Type B pancreatic cell (in vitro differentiated cells): Measurements from ENCODE around the gene CAPRIN1. TPM values are rescaled to one million over a fixed set of nuclear protein-coding genes. Genes with fewer than 3 reads are reported as not detected.

ENCODE experiments used
- DNase-seq: peaks from one replicate; pipeline ENCODE4 v3.0.0; 2021; ENCODE audit warnings: mixed read lengths; ENCODE audit not compliant: unreplicated experiment; ENCODE audit errors: extremely low spot score
- H3K27ac Mint-ChIP-seq: 2 replicates; pipeline ENCODE4 v1.8.0; 2021; ENCODE audit warnings: mild to moderate bottlenecking, mixed read lengths
- H3K27me3 Mint-ChIP-seq: 2 replicates; pipeline ENCODE4 v1.8.0; 2021; ENCODE audit warnings: mixed read lengths
- H3K36me3 Mint-ChIP-seq: 2 replicates; pipeline ENCODE4 v1.8.0; 2021; ENCODE audit warnings: mixed read lengths
- H3K4me1 Mint-ChIP-seq: one replicate; pipeline ENCODE4 v1.8.0; 2021; ENCODE audit warnings: mixed read lengths; ENCODE audit not compliant: unreplicated experiment
- H3K4me3 Mint-ChIP-seq: 2 replicates; pipeline ENCODE4 v1.8.0; 2021; ENCODE audit warnings: mild to moderate bottlenecking, mixed read lengths
- H3K9me3 Mint-ChIP-seq: 2 replicates; pipeline ENCODE4 v1.8.0; 2021; ENCODE audit warnings: mixed read lengths
- total RNA-seq: library from RNA; stranded (reverse); gene quantifications from 2 replicates; pipeline ENCODE4 v1.2.1, GENCODE V29; 2021; ENCODE audit warnings: low replicate concordance
- TF ChIP-seq, protein P1 (sequence below): fragments of 200-600 bp; sonication (generic); conservative IDR thresholded peaks from 2 replicates; pipeline ENCODE4 v1.5.0; 2021; ENCODE audit warnings: antibody characterized with exemption, mild to moderate bottlenecking

Gene CAPRIN1
- total RNA-seq, 1 donor from 2014 or later, result 277 TPM

DNA sequence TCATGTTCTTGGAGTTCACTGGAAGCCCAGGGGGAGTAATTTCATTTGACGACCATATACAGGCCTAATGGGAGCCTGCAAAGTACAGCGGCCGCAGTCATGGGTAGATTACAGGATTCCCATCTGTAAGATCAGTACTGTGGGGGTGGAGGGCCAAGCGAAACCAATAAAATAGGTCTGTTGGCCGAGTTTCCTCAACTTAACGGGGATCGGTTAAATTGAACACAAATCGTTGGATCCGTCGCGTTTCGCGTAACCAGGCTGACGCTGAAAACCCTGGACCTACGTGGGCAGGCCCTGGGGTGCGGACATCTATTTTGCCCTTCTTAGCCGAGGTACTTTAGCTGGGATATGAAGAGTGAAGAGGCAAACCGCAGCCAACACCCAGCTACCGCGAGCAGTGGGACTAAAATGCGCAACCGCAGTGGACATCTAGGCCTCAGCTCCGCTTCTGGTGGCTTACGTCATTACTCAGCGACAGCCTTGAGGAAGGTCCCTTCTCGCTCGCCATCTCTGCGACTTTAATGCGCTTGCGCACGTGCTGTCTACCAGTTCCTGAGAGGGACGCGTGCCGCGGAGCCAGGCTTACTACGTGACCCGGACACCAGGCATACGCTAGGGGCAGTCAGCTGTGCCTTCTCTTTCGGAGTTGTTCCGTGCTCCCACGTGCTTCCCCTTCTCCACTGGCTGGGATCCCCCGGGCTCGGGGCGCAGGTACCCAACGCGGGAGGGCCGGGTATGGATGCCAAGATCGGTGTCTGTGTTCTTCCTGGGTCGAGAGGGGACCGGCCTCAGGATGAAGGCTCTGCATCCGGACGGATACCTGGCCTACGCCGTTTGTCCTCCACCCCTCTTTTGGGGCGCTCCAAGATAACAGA, 53.8 kb downstream of the CAPRIN1 start, which contains the start of gene NAT10:
NAT10 (plus strand) TSS at position 551 of the 878 bp plus-strand sequence. CDS start 2,597 bp downstream, outside the sequence.
- peak; percentile 97 for DNase-seq
- Mint-ChIP-seq H3K4me1 (peaks cover 24% of the 10 kb centered on the region), H3K9me3 (no peaks in the 10 kb centered on the region), H3K36me3 (peaks cover 14% of the 10 kb centered on the region), H3K27me3 (peaks cover 4% of the 10 kb centered on the region), H3K4me3 (peak within 1 kb of the TSS; percentile 98), H3K27ac (peak within 1 kb of the TSS; percentile 99)
- TF ChIP-seq, protein P1, sequence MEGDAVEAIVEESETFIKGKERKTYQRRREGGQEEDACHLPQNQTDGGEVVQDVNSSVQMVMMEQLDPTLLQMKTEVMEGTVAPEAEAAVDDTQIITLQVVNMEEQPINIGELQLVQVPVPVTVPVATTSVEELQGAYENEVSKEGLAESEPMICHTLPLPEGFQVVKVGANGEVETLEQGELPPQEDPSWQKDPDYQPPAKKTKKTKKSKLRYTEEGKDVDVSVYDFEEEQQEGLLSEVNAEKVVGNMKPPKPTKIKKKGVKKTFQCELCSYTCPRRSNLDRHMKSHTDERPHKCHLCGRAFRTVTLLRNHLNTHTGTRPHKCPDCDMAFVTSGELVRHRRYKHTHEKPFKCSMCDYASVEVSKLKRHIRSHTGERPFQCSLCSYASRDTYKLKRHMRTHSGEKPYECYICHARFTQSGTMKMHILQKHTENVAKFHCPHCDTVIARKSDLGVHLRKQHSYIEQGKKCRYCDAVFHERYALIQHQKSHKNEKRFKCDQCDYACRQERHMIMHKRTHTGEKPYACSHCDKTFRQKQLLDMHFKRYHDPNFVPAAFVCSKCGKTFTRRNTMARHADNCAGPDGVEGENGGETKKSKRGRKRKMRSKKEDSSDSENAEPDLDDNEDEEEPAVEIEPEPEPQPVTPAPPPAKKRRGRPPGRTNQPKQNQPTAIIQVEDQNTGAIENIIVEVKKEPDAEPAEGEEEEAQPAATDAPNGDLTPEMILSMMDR, result peak; percentile 33

DNA sequence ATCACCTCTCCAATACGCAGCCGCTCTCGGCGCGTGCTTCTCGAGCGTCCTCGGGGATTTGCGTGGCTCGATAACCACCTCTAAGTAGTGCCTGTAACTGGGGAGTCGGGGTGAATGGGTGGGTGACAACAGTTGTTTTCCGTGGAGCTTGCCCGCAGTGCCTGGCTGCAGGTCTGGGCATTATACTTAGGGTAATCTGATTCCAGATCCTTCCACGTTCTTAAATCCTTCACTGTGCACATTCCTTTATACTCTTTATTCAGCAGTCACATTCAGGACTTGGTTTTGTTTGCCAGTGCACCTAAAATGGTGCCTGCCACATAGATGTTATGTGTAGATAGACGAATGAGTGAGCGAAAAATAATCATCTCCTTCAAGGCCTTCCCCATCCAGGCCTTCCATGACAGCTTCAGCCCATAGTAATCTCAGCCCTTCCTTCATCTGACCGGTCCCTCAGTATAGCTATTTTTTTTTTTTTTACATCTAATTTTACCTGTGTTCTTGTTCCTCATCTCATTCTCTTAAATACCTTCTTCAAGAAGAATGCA, 54.5 kb downstream of the CAPRIN1 start:
- DNase-seq, result no peak
- H3K4me1 Mint-ChIP-seq, result peaks cover 24% of the 10 kb centered on the region
- peaks cover 4% of the 10 kb centered on the region for H3K27me3 Mint-ChIP-seq
- TF ChIP-seq, protein P1, result no peak
- peak overlapping the region; percentile 99 for H3K27ac Mint-ChIP-seq
- peak overlapping the region; percentile 98 for H3K4me3 Mint-ChIP-seq
- peaks cover 14% of the 10 kb centered on the region for H3K36me3 Mint-ChIP-seq
- no peaks in the 10 kb centered on the region for H3K9me3 Mint-ChIP-seq

DNA sequence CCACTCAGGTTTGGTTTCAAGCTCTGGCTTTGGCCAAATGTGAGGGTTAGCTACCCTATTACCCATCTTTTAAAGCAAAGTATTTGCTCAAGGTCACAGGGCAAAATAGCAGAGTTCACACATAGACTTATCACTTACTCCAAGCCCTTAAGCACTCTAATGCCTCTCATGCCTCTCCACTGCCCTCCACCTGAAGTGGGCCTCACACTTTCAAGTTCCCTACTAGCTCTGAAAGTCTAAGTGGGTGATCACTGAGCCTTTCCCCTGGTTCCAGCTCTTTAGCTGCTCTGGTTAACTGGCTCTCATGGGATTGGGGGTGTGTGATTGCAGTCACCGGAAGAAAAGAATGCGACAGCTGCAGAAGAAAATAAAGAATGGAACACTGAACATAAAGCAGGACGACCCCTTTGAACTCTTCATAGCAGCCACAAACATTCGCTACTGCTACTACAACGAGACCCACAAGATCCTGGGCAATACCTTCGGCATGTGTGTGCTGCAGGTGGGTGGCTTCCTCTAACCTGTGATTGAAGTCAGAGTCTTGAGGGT, 60.3 kb downstream of the CAPRIN1 start:
- Mint-ChIP-seq H3K4me1 (peaks cover 4% of the 10 kb centered on the region), H3K9me3 (no peaks in the 10 kb centered on the region), H3K36me3 (peaks cover 31% of the 10 kb centered on the region), H3K4me3 (no peak overlapping the region), H3K27ac (no peak overlapping the region), H3K27me3 (no peaks in the 10 kb centered on the region)
- no peak for DNase-seq
- TF ChIP-seq, protein P1, result no peak

DNA sequence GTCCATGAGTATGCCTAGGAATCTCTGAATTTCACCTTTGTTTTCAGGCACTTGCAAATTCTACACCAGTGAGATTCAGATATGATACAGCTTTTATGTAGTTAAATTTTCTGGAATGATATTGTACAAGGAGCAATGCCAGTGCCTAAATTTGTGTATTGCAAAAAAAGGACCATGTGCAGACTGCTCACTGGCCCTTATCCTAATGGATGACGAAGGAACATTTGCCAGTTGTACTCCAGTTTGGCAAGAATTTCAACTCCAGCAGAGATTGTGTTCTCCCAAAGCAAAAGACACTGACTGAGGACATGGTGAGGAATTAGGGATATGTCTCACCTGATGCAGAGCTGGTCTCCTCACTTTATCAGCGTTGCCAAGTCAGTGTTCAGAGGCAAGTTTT, 62.5 kb downstream of the CAPRIN1 start:
- no peak for DNase-seq
- peaks cover 34% of the 10 kb centered on the region for H3K36me3 Mint-ChIP-seq
- H3K9me3 Mint-ChIP-seq, result no peaks in the 10 kb centered on the region
- no peak overlapping the region for H3K27ac Mint-ChIP-seq
- H3K27me3 Mint-ChIP-seq, result no peaks in the 10 kb centered on the region
- TF ChIP-seq, protein P1, result no peak
- H3K4me1 Mint-ChIP-seq, result no peaks in the 10 kb centered on the region
- no peak overlapping the region for H3K4me3 Mint-ChIP-seq

DNA sequence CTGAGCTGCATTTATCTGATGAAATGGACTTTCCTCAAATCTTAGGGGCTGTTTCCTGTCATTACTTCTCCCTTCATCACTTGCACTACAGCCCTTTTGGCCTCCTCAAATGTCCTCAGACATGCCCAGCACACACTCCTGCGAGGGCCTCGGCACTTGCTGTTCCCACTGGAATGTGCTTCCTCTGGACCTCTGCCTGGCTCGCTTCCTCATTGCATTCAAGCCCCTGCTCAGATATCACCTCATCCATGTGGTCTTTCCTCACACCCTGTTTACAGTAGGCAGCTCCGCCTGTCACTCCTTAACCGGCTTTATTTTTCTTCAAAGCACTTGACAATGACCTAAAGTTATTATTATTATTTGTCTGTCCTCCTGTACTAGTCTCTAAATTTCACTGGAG, 62.9 kb downstream of the CAPRIN1 start:
- H3K27ac Mint-ChIP-seq, result no peak overlapping the region

More for the DNA sequence above, 62.9 kb downstream of the CAPRIN1 start:
- peaks cover 29% of the 10 kb centered on the region for H3K36me3 Mint-ChIP-seq
- no peak for DNase-seq
- H3K4me3 Mint-ChIP-seq, result no peak overlapping the region
- no peaks in the 10 kb centered on the region for H3K4me1 Mint-ChIP-seq
- H3K9me3 Mint-ChIP-seq, result no peaks in the 10 kb centered on the region
- TF ChIP-seq, protein P1, result no peak
- H3K27me3 Mint-ChIP-seq, result no peaks in the 10 kb centered on the region
